ENCODE data around the gene C11orf42. TPM values are rescaled to one million over a fixed set of nuclear protein-coding genes. Genes with fewer than 3 reads are reported as not detected.

The C11orf42 gene
- total RNA-seq, 1 experiment from 2014 or later = not detected

- Histone ChIP-seq H3K4me3 (ENCODE audit: low read depth, low read length, poor library complexity, severe bottlenecking) (no peak overlapping the region), H3K9me3 (ENCODE audit: low read depth, low read length, poor library complexity, severe bottlenecking) (no peaks in the 10 kb centered on the region), H3K27me3 (replicated peaks; ENCODE audit: insufficient read depth, low read depth, low read length, poor library complexity) (no peaks in the 10 kb centered on the region), H3K4me1 (ENCODE audit: insufficient read depth, low read length, poor library complexity, severe bottlenecking) (no peaks in the 10 kb centered on the region), H3K36me3 (ENCODE audit: insufficient read depth, low read length, poor library complexity, severe bottlenecking) (no peaks in the 10 kb centered on the region), H3K27ac (ENCODE audit: low read depth, low read length, poor library complexity, severe bottlenecking) (no peak overlapping the region)
- no TSS peak for BruUV-seq (replicated peaks)
- no peak for DNase-seq (ENCODE audit: low spot score)
- TF ChIP-seq CTCF (conservative IDR thresholded peaks at IDR 0.05; ENCODE audit: low read depth, low read length) (no peak), EZH2 (IDR thresholded peaks at IDR 0.05; ENCODE audit: borderline replicate concordance, low read depth, low read length, poor library complexity, severe bottlenecking) (no peak)
- POLR2A ChIA-PET (ENCODE audit: low non-redundant PET) = no interaction called here
- intact Hi-C loops (cut with micrococcal nuclease; ENCODE audit: unreplicated experiment) = no loop called here
- CTCF ChIA-PET = no interaction called here
These were observed 34.8 kb downstream of the C11orf42 start for GRCh38 chr11:6240139-6240538.

- Histone ChIP-seq H3K27me3 (replicated peaks; ENCODE audit: insufficient read depth, low read depth, low read length, poor library complexity) (no peaks in the 10 kb centered on the region), H3K36me3 (ENCODE audit: insufficient read depth, low read length, poor library complexity, severe bottlenecking) (no peaks in the 10 kb centered on the region), H3K4me1 (ENCODE audit: insufficient read depth, low read length, poor library complexity, severe bottlenecking) (no peaks in the 10 kb centered on the region), H3K4me3 (ENCODE audit: low read depth, low read length, poor library complexity, severe bottlenecking) (no peak overlapping the region), H3K9me3 (ENCODE audit: low read depth, low read length, poor library complexity, severe bottlenecking) (no peaks in the 10 kb centered on the region), H3K27ac (ENCODE audit: low read depth, low read length, poor library complexity, severe bottlenecking) (no peak overlapping the region)
- TF ChIP-seq CTCF (conservative IDR thresholded peaks at IDR 0.05; ENCODE audit: low read depth, low read length) = no peak
- TF ChIP-seq EZH2 (IDR thresholded peaks at IDR 0.05; ENCODE audit: borderline replicate concordance, low read depth, low read length, poor library complexity, severe bottlenecking) = no peak
- intact Hi-C loops (cut with micrococcal nuclease; ENCODE audit: unreplicated experiment) = no loop called here
- CTCF ChIA-PET = no interaction called here
- POLR2A ChIA-PET (ENCODE audit: low non-redundant PET) = no interaction called here
- BruUV-seq (replicated peaks) = no TSS peak
- DNase-seq (ENCODE audit: low spot score) = no peak
These were observed 35.4 kb downstream of the C11orf42 start for GRCh38 chr11:6240781-6241180.

- Histone ChIP-seq H3K9me3 (ENCODE audit: low read depth, low read length, poor library complexity, severe bottlenecking) (no peaks in the 10 kb centered on the region), H3K4me3 (ENCODE audit: low read depth, low read length, poor library complexity, severe bottlenecking) (no peak overlapping the region), H3K4me1 (ENCODE audit: insufficient read depth, low read length, poor library complexity, severe bottlenecking) (no peaks in the 10 kb centered on the region), H3K27me3 (replicated peaks; ENCODE audit: insufficient read depth, low read depth, low read length, poor library complexity) (no peaks in the 10 kb centered on the region), H3K36me3 (ENCODE audit: insufficient read depth, low read length, poor library complexity, severe bottlenecking) (no peaks in the 10 kb centered on the region), H3K27ac (ENCODE audit: low read depth, low read length, poor library complexity, severe bottlenecking) (no peak overlapping the region)
- TF ChIP-seq CTCF (conservative IDR thresholded peaks at IDR 0.05; ENCODE audit: low read depth, low read length) (no peak), EZH2 (IDR thresholded peaks at IDR 0.05; ENCODE audit: borderline replicate concordance, low read depth, low read length, poor library complexity, severe bottlenecking) (no peak)
- CTCF ChIA-PET = no interaction called here
- POLR2A ChIA-PET (ENCODE audit: low non-redundant PET) = no interaction called here
- no TSS peak for BruUV-seq (replicated peaks)
- DNase-seq (ENCODE audit: low spot score) = no peak
- intact Hi-C loops (cut with micrococcal nuclease; ENCODE audit: unreplicated experiment) = no loop called here
These were observed 36.0 kb downstream of the C11orf42 start for GRCh38 chr11:6241316-6241715.
